ENCODE results near the gene CNOT9.

- no peak for TF ChIP-seq CTCF (IDR thresholded peaks at IDR 0.05)
- TF ChIP-seq POLR2A (IDR thresholded peaks at IDR 0.05): no peak
Measured at GRCh38 chr2:218564056-218564455, 4.6 kb upstream of the CNOT9 start.

All from body of pancreas (tissue), 4 donors.